Kidney tubule cell (primary cell): ENCODE measurements around the gene MPP7.
"Not testable (repeated sequence)": the region's sequence is repeated elsewhere in the genome, so short reads cannot be mapped to it uniquely, and the experiment has no call there.

ENCODE experiments used
- DNase-seq: peaks from one replicate; pipeline ENCODE4 v3.0.0-alpha.2; 2018; ENCODE audit warnings: low spot score

Gene MPP7

DNA sequence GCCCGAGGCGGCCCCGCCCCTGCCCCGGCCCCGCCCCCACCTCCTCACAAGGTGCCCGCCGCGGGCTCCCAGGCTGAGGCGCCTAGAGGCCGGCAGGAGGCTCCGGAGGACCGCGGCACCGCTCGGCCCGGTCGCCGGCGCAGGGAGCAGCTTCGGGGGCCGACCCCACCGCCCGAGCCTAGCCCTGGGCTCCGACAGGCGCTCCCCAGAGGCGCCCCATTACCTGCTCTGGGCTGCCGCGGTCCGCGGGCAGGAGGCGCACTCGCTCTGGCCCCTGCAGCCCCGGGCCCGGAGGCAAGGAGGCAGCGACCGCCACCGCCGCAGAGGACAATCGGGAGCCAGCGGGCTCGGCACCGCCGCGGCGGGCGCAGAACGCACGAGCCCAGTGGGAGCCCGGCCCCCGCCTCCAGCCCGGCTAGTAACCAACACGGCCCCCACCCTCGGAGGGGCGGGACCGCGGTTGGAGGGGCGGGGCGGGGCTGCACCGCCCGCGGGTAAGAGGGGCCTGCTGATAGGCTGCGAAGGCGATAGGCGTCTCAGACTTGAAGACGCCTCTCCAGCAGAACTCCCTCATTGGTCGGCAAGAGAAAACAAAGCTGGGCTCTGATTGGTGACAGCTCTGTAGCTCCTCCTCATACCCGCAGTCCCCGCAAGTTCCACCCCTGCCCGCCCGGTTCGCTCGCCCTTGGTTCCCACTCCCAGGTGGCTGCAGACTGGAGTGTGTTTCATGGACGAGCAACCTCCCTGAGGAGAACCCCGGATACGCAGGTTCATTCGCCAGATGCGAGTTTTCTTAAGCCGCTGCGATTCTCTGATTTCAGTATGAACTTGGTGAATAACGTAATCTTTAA is at the start of gene MPP7:
Gene MPP7, minus strand, starts transcription at position 427 of the 851 bp plus-strand sequence. CDS start 64,460 bp downstream, outside the sequence.
- DNase-seq: peak; percentile 99

DNA sequence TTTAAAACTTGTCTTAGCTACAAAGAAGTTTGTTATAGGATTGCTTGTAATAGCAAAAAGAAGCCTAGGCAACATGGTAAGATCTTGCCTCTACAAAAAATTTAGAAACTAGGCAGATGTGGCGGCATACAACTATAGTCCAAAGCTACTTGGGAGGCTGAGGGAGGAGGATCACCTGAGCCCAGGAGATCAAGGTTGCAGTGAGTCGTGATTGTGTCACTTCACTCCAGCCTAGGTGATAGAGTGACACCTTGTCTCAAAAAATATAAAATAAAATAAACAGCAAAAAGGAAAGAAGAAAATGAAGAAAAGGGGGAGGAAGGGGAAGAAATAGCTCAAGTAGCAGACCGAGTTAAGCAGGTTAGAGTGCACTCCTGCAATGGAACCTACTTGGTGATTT is 47.0 kb upstream of the MPP7 start:
- no peak for DNase-seq

DNA sequence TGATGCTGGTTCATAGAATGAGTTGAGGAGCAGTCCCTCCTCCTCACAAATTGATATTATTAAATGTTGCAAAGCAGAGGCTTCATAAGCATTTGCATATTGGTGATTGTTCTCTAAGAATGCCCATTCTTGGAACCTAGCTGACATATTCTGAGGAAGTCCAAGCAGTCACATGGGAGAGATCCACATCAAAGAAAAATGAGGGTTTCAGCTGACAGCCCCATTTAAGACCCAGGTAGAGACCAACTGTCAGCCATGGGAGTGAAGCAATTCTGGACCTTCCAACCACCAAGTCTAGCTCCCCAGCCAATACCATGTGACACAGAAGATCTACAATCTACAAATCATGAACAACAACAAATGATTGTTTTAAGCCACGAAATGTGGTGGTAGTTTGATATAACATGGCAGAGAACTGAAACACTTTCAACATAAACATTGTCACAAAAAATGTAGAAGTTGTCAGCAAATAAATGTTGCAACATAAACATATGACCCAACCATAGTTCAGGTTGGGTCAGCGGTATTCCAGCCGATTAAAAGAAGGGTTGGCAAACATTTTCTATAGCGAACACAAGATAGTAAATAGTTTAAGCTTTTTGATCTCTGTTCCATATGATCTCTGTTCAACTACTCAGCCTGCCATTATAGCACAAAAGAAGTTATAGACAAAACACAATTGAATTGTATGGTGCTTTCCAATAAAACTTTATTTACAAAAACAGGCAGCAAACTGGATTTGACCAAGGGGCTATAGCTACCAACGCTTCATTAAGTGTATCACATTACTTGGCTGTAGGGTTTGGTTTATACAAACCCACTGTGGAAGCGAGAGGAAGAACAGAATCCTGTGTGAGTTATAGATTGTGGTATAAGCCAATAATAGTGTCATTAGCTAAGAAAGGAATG is 41.4 kb upstream of the MPP7 start:
- no peak for DNase-seq

DNA sequence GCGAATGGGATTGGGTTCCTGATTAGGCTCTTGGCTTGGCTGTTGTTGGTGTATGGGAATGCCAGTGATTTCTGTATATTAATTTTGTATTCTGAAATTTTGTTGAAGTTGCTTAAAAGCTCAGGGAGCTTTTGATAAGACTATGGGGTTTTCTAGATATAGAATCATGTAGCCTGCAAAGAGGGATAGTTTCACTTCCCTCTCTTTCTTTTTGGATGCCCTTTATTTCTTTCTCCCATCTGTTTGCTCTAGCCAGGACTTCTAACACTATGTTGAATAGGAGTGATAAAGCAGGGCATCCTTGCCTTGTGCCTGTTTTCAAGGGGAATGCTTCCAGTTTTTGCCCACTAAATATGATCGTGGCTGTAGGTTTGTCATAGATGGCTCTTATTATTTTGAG is 40.4 kb upstream of the MPP7 start:
- DNase-seq: no peak

DNA sequence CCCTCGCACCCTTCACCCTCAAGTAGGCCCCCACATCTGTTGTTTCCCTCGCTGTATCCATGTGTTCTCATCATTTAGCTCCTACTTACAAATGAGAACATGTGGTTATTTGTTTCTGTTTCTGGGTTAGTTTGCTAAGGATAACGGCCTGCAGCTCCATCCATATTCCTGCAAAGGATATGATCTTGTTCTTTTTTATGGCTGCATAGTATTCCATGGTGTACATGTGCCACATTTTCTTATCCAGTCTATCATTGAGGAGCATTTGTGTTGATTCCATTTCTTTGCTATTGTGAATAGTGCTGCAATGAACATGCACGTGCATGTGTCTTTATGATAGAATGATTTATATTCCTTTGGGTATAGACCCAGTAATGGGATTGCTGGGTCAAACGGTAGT is 38.8 kb upstream of the MPP7 start:
- DNase-seq: not testable (repeated sequence)

DNA sequence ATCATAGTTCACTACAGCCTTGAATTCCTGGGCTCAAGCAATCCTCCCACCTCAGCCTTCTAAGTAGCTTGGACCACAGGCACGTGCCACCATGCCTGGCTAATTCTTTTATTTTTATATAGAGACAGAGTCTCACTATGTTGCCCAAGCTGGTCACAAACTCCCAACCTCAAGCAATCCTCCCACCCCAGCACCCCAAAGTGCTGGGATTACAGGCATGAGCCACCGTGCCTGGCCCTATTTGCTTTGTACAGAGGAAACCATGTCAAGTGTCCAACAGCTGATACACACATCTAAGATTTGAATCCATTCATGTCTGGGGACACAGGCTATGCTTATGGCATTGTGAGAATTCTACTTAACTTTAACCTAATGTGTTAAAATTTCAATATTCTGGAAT is 29.9 kb upstream of the MPP7 start:
- no peak for DNase-seq

DNA sequence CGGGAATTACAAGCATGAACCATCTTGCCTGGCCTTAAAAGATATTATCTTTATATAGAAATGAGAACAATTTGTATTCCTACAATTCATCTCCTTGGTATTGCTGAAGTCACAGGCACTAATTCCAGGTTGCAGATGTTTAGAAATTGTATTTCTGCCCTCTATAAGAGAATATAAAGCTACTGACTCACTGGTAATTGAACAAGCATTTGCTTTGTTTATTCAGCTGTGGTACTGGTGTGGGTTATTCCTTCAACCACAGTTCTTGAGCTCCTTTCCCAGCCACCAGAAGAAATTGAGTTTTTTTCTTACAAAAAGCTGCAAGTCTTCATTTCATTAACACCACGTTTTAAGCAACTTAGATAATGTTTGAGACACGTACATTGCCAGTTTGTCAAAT is 29.0 kb upstream of the MPP7 start:
- DNase-seq: no peak

DNA sequence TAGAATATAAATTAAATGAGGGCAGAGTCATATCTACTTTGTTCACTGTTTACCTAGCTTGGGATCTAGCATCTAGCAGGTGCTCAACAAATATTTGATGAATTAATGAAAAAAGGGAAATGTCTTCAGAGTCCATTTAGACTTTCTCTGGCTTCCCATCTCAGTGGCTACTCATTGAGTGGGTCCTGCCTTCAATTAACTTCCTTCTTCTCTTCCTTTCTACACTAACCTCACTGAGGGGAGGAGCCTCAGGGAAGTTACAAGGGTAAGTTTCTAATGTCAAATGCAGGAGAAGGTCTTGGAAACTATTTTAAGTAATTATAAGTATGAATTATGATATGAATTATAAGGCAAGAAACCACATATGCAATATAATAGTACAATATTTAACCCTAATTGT is 28.2 kb upstream of the MPP7 start:
- no peak for DNase-seq

DNA sequence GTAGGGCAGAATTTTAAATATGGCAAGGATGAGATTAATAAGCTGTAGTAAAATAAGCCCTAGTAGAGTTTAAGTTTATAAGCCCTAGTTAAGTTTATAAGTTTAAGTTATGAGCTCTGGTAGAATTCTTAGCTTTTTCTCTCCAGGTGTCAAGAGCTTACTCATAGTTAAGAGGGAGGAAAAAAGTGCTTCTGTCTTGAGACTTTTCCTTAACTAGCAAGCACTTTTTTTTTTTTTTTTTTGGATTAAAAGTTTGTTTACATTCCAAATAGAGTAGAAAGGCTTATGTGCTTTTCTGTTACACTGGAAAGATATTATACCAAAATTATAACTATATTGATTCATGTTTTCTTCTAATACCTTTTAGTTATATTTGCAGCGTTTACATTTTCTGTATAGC is 25.5 kb upstream of the MPP7 start:
- no peak for DNase-seq

DNA sequence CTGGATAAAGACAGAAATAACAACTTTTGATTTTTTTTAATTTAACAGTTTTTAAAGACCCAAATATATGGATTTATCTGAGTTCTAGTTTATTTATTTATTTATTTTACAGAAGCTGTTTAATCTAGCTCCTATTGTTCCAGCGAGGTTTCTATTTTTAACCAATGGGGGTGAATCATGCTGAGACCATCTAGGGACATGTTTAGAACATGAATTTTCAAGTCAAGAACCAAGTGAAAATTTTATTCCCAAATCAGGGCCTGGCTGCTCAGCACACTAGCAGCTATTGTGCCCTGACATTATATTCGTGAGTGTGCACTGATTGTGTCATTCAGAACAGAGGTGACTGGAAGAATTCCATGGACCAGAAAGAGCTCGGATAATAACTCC is 24.6 kb upstream of the MPP7 start:
- DNase-seq: no peak

DNA sequence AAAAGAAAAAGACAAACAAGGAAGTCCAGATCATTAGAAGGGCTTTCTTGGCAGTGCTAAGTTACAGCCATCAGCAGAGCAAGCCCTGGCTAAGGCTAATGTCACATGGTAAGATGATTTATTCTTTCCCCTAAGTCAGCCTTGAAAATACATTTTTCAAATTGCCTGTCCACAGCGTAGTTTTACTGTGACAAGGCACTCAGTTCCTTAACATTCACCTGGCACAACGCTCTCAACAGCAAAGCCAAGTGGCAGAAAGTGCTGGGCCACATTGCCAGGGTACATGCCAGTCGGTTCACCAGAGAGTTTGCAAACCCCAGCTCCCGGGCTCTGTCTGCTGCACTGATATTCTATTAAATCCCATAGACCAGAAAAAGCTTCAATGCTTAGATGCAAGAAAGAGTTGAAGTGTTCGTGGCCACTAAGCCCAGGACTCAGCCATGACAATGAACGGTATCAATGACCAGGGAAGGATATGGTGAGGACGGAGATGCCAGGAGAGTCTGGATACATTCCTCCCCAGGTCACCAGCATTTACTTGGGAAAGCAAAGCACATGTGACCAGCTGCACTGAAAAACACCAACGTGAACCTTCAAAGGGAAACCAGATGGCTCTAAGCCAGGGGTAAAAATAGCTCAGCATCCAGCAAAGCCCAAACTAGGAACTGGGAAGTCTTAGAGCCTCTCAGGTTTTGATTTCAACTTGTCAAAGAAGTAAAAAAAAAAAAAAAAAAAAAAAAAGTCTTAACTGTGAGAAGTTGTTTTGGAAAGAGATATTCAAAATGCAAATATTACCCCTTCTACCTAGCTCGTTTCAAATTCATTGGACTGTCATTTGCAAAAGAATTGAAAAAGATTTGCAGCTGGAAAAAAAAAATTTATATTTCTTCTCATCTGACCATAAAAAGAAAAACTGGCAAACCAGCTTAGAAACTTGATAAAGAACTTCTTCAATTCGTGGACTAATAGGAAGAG is 23.9 kb upstream of the MPP7 start:
- peak; percentile 21 for DNase-seq

DNA sequence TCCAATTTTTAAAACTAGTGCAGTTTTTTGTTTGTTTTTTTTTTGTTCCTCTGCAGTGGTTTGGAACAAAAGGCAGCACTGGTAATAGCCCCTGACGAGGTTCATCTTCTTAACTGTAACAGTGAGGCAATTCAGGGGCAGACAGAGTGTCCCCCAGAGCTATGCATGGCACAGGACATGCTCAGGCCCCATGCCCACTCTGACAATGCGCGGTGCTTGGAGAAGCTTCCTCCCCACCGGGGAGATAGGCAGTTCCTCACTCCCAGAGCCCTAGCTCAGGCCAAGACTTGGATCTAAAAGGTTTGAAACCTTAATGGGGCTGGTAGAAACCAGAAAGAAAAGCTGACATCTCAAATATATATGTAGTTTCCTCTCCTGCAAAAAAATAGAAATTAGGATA is 17.9 kb upstream of the MPP7 start:
- DNase-seq: no peak

DNA sequence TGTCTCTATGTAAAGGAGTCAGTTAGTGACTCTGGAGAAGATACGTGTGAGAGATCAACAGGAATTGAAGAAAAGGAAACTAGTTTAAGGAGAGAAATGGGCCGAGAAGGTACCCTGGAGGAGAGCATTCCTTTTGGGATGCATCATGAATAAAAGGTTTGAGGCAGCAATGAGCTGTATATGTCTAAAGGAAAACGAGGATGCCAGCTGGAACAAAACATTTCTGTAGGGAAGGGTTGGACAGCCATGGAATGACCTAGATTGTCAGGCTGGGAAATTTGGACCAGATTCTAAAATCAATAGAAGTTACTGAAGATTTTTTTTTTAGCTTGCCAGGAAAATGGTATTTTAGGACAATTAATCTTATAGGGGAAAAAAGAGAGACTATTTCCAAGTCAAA is 17.2 kb upstream of the MPP7 start:
- no peak for DNase-seq

DNA sequence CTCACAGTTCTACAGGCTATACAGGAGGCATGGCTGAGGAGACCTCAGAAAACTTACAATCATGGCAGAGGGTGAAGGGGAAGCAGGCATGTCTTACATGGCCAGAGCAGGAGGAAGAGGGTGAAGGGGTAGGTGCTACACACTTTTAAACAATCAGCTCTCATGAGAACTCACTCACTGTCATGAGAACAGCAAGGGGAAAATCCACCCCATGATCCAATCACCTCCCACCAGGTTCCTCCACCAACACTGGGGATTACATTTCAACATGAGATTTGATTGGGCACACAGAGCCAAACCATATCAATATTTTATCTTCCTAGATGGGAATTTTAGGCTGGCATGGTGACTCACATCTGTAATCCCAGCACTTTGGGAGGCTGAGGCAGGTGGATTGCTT is 16.2 kb upstream of the MPP7 start:
- not testable (repeated sequence) for DNase-seq

DNA sequence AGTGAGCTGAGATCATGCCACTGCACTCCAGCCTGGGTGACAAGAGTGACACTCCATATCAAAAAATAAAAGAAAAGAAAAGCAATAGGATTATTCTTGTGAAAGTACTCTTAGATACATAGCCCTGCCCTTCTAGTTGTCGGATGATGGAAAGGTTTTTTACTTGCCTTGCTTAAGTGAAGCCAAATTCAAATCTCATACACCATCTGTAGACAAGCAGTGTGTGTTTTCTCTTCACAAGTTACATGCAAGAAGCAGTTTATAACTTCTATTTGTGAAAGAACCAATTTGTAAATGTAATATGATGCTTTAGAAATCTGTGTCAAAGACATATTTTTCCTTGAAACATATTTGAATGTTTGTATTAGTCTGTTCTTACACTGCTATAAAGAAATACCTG is 15.8 kb upstream of the MPP7 start:
- DNase-seq: no peak

DNA sequence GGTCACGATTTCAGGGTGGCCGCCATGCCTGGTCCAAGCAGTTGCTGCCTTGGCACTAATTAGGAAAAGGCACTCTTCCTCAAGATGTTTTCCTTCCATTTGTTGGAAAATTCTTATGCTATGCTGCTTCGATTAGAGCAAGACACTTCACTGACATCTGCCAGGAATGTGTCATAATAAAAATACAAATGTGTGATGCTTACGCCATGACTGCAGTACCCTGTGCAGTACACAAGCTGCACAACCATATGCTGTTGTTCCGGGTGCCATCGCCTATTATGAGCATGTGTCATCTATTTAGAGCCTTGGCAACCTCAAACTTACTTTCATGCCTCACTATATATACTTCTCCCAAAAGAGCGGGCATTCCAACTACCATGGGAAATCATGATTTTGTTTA is 14.9 kb upstream of the MPP7 start:
- no peak for DNase-seq

DNA sequence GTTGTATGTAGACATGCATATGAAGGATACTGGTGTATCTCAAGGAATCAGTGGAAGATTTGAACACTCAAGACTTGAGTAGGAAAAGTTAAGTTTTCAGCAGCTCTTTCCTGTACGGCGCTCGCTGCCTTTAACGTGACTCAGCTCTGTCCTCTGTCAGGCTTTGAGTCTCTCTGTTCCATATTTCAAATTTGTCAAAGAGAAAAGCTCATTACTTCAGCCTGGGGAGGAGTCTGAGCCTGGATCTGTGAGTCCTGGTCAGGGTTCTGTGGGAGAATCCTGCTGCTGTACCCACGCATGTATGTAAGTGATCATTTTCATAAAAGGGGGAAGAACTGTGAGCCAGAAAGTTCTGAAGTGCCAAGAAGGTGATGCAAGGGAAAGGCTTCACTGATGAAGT is 13.8 kb upstream of the MPP7 start:
- no peak for DNase-seq

DNA sequence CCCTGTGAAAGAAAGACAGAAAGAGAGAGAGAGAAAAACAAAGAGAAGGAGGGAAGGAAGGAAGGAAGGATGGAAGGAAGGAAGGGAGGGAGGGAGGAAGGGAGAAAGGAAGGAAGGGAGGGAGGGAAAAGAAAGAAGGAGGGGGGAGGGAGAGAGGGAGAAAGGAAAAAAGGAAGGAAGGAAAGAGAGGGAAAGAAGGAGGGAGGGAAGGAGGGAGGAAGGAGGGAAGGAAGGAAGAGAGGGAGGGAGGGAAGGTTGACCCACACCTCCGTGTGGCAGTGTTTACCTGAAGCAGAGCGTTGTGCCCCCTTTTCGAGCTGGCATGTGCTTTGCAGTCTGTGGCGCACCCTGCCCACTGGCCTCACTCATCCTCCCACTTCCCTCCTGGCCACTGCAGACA is 12.3 kb upstream of the MPP7 start:
- DNase-seq: no peak

DNA sequence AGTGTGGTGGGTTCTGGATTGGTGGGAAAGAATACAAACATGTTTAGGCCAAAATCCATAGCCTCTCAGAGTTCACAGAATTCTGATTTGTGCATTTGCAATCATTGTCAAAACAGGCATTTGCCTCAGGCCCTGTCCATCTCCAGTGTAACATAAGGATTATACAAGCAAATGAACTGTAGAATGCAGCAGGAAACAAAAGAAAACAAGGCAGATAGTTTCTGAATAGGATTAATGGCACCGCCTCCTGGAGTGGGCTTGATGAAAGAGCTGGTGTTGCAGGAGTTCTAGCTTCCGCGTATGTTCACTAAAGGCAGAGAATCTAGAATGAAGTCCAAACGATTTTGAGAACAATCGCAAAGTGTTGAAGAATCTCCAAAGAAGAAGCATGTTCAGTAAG is 11.3 kb upstream of the MPP7 start:
- no peak for DNase-seq

DNA sequence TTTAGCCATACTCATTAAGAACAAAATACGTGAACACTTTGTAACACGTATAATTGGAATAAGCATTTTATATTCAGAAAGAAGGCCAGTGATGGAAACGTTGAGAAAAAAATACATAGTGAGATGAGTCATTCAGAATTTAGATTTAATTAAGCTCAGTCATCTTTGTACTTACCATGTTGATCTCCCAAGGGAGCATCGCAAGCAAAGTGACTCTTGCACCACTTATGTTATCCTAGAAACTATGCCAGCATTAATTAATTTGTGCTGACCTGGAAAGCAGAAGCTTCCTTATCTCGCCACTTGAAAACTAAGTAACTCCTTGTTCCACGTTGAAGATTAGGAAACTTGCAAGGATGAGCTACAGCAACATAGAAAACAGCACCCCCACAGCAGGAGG is 9.7 kb upstream of the MPP7 start:
- no peak for DNase-seq

DNA sequence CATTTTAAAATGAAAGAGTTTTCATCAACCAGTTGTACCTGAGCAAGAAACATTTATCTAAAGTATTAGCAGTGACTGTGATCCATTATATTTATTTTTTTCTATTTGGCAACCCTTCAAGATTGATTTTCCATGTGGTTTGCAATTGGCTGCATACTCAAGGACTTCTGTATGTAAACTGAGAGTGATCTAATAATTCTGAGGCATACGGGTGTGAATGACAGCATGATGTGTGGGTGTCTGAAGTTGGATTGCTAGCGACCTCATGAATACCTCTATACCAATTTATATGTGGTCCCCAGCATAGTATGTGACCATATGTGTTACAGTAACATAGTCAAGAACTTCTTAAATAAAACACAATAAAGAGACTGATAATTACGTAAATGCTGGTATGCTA is 8.2 kb upstream of the MPP7 start:
- DNase-seq: no peak

DNA sequence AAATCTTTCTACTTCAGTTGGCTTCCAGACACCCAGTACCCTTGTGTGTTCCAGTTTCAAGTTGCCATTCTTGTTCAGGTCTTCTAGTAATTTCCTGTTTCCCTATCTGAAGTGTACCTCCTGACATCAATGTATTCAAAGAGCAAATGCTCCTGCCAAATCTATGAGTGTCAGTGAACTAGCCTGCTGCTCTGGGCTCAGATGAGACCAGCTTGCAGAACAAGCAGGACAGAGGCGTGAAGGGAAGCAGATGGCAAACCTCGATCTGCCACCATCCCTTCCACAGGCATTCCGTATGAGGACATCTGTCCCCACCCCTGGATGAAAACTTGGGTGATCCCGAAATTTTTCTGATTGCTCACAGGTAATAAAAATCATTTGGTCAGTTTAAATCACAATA is 4.4 kb upstream of the MPP7 start:
- no peak for DNase-seq
